GM21515 (cell line): ENCODE measurements around the gene ECE1.

ENCODE experiments used
- ATAC-seq: cut with Tn5 transposase; IDR thresholded peaks from one replicate; pipeline ENCODE4 v1.9.1; 2021; ENCODE audit not compliant: unreplicated experiment

ECE1 gene

DNA sequence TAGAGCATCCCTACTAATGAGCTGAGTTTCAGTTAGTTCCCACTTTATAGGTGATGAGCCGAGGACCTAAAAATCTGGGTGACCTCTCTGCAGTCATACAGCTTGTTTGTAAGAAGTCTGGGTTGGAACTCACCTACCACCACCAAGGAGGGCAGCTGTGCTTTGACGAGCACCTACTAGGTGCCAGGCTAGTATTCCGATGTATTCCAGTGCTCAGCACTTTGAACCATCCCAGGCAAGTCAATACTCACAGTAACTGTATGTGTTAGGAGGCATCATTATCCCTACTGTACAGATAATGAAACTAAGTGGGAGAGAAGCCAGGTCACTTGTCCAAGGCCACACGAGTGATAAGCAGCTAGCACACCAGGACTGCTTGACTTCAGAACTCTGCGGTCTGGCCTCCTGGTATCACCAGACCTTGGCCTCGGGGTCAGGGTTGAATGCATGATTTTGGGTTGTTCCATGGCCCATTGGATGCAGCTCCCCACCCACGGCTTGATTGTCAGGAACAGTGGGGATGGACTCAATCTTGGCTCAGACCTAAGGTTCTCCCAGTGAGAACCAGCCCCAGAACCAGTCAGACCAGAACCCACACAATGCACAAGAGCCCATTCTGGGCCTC lies 20.7 kb downstream of the ECE1 start:
- ATAC-seq = no peak

DNA sequence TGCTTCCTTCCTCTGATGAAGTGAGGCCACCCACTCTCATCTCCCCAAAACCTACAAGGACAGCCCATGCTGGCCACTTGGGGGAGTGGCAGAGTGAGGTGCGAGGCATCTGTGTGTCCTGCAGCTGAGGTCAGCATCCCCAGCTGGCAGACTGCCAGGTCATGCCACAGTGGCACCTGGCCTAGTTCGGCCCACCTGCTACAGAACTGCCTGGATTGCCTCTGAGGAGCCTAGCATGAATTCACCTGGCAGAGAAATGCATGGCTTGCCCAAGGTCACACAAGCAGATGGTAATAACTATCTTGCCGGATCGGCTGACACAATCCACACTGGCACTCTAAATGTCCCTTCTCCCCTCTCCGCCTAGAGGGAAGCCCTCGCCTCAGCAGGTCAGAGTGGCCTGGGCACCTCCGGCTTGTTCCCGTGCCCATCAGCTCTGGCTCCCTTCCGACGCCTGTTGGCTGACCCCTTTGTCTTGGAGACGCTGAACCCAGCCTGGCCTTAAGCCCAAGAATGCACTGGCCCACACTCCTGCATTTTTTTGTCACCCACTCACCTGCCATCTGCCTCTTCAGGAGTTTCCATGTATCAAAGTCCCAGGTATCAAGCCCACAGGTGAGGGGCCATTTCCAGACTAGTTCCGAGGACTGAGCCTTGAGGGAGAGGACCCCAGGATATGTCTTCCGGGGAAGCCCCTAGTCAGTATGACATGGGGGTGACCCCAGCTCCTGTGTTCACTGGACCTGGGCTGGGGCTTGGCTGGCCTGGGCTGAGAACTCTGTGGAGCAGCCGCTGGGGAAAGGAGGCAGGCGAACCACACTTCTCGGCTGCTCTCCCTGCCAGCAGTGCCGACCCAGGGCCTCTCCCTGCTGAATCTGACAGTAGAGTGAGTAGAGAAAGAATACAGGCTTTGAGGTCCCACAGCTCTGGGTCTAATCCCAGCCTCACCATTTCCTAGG lies 21.7 kb downstream of the ECE1 start:
- ATAC-seq = no peak

DNA sequence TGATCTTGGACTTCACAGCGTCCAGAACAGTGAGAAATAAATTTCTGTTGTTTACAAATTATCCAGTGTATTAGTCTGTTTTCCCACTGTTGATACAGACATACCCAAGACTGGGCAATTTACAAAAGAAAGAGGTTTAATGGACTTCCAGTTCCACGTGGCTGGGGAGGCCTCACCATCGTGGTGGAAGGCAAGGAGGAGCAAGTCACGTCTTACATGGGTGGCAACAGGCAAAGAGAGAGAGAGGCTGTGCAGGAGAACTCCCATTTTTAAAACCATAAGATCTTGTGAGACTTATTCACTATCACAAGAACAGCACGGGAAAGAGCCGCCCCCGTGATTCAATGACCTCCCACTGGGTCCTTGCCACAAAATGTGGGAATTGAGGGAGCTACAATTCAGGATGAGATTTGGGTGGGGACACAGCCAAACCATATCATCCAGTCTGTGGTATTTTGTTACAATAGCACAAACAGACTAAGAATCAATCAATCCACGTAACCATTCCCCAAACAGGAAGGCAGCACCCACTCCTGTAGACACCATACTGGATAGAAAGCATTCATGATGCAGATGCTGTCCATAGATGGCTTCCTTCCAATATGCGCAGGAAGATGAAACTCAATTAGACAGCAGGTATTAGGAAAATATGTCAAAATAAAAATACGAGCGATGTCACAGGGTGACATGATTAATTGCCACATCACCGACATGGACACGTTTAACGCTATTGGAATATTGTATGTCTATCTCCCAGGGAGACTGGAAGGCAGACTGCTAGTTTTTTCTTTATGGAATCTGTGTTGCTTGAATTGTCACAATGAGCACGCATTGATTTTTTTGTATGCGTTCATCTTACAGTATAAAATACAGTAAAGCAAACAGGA lies 22.8 kb downstream of the ECE1 start:
- no peak for ATAC-seq

DNA sequence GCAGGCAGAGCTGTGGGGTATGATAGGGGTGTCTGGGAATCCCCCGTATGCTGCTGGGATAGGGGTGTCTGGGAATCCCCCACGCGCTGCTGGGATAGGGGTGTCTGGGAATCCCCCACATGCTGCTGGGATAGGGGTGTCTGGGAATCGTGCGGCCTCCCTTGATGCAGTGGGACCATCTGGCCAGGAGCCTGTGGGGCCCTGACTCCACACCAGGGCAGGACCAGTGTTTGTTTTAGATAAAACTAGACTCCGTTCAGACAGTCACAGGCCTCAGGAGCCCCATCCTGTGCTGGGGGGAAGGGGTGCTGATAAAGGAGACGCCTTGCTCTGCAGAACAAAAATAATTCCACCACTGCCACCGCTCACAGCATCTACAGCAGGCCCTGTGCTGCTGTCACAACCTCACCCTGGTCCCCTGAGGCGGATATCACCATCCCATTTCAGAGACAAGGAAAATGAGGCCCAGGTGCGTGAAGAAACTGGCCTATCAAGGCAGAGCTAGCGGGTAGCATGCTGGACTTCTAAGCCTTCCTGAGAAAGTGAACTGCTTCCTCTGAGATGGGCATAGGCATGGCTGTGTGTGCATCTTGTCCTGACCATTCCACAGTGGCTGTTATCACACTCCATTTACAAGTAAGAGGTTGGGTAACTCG lies 24.0 kb downstream of the ECE1 start:
- no peak for ATAC-seq

DNA sequence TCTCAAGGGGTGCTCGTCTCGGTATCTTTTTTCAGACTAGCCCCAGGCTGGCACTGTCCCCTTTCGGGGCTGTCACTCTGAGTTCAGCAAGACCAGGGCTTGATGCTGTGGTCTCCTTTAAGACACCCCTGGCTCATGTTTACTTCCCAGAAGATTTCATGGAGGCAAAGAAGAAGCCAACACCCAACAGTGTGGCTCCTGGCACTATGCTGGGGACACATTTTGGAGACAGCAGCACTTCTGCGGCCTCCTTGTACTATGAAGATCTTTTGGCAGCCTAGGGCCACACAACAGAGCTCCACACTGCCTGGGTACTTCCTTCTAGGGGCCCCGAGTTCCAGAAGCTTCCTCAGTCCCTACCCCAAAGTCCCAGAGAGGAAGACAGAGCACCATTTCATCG lies 24.6 kb downstream of the ECE1 start:
- ATAC-seq = no peak

DNA sequence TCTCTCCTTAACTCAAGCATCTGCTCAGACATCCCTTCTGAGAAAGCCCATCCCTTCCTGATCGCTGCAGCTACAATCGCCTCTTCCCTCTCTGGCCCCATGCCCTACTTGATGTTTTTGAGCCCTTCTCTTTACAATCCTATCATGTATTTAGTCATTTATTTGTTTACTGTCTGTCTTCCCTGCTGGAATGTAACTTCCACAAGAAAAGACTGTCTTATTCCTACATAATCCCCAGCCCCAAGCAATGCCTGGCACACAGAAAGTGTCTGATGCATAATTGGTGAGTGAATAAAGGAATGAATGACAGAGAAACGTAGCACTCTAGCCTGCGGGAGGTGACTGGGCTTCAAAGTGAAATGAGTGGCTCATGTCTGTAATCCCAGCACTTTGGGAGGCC lies 25.4 kb downstream of the ECE1 start:
- ATAC-seq = no peak

GRCh38 chr1:21263653-21264225 lies 26.5 kb downstream of the ECE1 start:
- ATAC-seq = no peak

GRCh38 chr1:21263052-21263429 lies 27.2 kb downstream of the ECE1 start:
- no peak for ATAC-seq

DNA sequence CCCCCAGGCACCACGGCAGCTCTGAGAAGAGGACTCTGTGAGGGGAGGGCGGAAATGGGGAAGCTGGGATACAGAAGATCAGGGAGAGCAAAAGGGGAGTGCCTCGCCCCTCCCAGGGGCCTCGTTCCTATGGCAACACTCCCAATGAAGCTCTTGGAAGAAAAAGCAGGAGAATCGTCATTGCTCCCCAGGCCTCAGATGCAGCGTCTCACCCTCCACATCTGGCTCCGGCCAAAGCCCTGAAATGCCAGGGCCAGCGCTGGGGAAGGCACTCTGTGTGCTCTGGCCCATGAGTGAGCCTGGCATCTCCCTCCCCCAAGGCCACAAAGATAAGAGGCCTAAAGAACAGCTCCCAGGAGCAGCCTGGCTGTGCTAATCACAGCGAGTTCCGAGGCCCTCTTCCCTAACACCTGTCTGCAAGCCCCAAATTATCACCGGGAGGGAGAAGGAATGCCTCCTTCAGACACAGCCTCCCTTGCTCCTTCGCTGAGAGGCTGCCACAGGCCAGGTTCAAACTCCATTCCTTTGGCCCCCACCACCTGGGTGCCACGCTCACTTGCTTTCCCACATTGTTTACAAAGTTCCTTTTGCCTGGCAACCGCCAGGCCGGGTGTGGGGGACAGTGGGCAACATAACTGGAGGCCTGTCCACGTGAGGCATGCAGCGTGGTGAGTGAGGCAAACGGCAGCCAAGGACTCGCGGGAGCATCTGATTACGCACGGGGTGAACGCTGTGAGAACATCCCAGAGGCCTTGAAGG lies 27.8 kb downstream of the ECE1 start:
- ATAC-seq = no peak

- ATAC-seq = no peak
Measured at GRCh38 chr1:21261551-21262292, 28.5 kb downstream of the ECE1 start.

DNA sequence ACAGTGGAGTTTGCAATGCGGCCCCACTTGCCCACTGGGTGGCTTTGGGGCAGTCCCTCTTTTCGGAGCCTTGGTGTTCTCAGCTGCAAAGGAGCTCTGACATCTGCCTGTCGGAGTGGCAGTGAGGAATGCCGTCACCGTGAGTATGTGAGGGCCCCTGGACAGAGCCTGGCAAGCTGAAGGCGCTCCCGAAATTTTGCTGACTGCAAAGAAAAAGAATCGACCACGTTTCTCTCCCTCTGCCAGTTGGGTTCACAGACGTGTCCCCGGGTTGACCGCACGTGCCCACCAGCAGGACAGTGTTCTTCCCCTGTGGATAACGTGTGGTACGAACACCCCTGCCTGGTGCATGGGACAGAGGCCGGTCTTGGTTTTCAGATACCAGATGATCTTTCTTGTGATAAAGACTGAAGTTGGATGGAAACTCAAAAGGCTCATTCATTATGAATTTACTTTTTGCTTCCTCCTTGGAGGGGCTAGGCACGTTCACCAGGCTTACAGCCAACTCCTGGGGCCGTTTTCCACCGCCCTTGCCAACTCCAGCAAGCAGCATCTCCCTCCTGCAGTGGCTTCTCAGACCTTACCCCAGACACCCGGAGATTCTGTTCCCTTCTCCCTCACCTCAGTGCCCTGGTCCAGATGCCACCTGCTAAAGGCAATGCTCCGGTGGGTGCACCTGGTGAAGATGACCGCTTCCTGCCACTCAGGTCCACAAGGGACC lies 29.7 kb downstream of the ECE1 start:
- ATAC-seq = no peak

GRCh38 chr1:21259316-21260076 lies 30.8 kb downstream of the ECE1 start:
- no peak for ATAC-seq

DNA sequence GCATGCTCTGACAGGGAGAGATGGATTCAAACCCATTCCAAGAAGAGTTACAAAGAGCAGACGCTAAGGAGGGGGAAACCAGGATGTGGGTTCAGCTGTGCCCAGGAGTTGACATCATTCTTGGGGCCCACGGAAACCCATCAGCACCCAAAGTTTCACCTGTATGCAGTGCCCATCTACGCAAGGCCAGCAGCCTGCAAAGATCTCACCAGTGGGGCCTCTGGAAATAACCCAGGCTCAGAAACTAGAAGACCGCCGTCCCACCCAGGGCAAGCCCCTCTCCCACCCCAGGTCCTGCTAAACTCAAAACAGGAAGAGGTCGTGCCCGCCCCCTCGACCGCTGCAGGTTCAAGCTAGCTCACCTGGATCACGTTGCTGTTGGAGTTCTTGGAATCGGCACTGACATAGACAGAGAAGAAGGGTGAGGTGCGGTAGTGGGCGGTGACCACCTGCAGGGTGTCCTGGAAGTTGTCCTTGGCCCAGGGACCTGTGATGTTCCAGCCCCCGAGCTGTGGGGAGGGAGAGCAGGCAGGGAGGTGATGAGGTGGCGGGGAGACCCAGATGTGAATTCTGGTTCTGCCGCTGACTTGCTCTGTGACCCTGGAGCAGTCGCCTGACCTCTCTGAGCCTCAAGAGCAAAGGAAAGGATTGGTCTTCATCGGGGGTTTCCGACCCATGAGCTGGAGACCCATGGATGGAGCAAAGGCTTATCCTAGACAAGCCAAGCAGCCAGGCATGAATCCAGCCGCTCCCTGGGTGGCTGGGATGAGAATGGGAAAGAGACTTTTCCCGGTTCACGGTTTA lies 31.7 kb downstream of the ECE1 start:
- no peak for ATAC-seq

DNA sequence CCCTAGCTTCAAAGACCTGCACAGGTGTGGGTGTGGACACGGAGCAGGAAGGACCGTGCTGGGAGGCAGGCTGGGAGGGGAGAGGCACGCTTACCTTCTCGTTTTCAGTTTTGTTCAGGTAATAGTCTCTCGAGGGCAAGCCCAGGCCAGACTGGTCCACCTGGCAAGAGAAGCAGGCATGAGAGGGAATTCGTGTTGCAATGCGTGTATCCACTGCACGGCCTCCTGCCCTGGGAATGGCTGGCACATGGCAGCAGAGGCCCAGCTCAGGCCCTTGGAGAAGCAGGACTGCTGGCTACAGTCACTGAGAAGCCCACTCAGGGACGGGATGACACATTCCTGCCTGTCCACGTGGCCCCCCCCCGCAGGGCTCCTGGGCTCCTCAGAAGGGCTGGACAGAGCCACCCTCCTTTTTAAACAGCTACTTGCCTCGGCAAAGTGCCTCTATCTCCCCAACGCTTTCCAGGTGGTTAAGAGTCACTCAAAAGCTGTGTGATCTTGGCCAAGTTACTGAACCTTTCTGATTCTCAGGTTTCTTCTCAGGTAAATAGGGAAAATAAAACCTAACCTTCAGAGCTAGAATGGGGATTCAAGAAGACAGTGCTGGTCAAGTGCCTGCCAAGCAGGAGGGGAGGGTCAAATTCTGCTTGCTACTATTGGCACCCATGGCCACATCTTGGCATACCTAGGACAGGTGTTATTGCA lies 32.7 kb downstream of the ECE1 start:
- no peak for ATAC-seq

- no peak for ATAC-seq
Measured at GRCh38 chr1:21256776-21257175, 33.5 kb downstream of the ECE1 start.

GRCh38 chr1:21255943-21256320 lies 34.3 kb downstream of the ECE1 start:
- ATAC-seq = no peak
